ENCODE results near the gene RBM44.
"Not testable (repeated sequence)": the region's sequence is repeated elsewhere in the genome, so short reads cannot be mapped to it uniquely, and the experiment has no call there.

The RBM44 gene

DNA sequence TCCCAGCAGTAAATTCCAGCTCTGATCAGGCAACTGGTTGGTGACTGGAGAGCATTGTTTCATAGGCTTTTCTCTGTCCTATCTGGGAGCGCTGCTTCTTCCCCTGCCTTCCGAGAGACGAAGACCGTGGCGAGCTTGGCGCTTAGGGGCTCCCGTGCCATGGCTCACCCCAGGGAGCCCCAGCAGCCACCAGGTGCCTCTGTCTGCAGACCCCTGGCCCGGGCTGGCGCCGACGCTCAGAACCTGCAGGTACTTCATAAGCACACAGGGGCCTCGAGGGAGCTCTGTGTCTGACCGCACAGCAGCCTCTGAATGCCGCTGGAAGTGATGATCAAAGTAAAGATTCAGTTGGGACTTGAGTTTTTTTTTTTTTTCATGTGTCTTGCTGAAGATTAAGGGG, 19.1 kb upstream of the RBM44 start:
- DNase-seq: no peak

DNA sequence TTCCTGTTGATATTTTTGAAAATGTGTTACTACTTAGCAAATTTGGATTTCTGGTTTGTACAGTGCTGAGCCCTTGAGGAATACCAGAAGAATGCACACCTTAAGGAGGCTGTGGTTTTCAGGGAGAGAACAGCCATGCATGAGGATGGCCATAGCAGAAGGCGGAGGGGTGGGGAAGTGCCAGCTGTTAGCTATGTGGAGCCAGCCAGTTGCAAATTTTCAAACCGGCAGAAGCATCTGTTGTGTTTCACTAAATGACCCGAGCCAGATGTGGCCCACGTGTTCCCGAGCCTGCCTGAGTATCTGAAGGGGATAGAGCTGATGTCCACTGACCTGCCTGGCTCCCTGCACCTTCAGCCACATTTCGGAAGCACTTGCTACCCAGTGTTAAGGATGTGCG, 16.4 kb upstream of the RBM44 start:
- no peak for DNase-seq

DNA sequence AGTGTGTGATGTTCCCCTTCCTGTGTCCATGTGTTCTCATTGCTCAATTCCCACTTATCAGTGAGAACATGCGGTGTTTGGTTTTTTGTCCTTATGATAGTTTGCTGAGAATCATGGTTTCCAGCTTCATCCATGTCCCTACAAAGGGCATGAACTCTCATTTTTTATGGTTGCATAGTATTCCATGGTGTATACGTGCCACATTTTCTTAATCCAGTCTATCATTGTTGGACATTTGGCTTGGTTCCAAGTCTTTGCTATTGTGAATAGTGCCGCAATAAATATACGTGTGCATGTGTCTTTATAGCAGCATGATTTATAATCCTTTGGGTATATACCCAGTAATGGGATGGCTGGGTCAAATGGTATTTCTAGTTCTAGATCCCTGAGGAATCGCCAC, 14.9 kb upstream of the RBM44 start:
- not testable (repeated sequence) for DNase-seq

DNA sequence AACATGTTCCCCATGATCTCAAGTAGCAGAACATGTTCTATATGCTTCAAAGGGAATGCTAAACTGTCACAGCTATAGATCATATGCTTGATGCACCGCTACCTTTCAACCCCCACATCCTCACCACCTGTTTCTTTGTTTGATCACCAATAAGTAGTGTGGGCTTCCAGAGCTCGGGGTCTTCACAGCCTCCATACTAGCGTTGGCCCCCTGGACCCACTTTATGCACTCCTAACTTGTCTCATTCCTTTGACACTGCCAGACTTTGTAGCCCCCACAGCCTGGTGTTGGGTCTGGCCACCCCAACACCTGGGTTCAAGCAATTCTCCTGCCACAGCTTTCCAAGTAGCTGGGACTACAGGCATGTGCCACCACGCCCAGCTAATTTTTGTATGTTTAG, 11.6 kb upstream of the RBM44 start:
- no peak for DNase-seq

DNA sequence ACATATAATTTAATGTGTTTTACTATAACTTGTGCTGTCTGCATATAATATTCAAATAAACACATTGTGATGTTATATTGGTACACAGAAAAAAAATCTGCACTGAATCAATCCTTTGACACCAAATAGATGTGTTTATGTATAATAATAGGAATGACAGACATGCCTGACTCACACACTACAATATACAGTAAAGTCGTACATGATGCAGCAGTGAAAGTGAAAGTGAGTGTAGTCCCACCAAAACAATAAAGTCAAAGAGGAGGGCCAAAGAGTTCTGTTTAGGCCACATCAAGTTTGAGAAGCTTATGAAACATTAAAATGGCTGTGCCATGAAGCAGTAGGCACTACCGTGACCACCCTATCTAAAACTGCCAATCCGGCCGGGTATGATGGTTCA, 8.2 kb upstream of the RBM44 start:
- no peak for DNase-seq

DNA sequence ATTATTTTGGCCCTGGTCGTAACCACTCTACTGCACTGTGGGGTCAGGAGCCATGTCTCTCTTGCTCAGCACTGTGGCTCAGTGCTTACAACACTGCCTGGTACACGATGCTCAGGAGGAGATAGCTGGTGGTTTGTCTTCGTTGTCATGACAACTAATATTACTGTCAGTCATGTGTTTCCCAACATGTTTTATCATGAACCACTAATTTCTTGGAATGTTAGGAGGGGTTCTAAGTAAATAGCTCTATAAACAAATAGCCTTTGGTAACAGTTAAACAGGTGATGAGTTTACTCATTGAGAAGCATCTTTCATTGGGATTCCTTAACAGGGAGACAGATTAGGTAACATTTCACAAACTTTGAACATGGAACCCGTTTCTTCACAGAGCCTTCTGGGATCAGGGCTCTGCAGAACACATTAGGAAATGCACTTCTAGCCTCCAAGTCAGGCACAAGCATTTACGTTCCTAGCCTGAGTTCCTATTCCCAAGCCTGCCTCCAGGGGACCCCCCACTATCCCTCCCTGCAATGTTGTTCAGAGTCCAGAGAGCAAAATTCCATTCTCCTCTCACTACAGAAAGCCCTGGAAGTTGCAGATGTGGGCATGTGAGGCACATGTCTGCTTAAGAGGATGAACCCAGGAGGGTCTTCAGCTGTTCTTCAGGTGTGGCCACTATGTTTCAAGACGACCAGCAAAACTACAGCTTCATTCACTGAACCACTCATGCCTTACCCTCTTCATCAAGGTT, 6.4 kb upstream of the RBM44 start:
- DNase-seq: peak in 1 of 4 experiments; percentile 12

DNA sequence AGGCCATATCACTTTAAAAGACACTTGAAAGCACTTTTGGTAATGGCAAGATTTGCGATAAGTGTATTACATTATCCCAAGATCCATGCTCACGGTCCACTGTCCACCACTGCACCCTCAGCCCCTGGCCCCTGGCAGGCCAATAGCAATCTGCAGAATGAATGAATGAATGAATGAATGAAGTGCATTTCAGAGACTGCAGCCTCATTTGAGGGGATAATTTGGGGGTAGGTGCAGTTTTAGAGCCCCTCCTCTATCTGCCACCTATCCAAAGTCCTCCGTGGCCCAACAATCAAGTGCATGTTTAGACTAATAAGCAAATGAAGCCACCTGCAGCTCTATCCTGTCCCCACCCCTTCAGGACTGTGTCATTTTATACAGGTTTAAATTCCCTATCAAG, 1.3 kb upstream of the RBM44 start:
- no peak for DNase-seq

DNA sequence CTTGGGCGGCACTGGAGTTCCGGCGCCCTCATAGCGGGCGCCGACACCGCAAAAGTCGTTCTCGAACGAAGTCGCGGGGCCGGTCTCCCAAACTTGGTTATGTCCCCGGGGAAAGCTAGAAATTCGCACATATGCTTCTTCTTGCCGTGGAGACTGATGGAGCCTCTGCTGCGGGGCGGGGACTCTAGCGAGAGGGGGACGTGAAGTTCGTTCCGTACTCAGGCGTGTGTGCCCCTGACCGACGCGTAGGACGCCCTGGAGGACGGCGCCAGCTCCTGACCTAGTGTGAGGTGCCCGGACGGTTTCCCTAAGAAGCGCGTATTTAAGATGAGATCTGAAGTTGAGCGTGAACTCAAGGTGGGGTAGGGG, 465 bp downstream of the RBM44 start:
- DNase-seq: no peak

DNA sequence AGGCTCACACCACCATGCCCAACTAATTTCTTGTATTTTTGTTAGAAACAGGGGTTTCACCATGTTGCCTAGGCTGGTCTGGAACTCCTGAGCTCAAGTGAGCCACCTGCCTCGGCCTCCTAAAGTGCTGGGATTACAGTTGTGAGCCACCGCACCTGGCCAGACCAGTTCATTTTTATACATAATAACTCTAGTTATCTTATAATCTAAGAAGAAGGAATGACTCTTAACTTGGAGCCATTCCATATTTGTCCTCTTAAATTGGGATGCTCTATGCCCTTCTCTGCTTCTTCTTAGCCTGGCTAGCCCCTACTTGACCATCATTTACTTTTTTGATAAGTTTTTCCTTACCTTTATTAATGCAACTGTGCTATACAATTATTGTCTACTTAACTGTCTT, 2.9 kb downstream of the RBM44 start:
- no peak for DNase-seq

DNA sequence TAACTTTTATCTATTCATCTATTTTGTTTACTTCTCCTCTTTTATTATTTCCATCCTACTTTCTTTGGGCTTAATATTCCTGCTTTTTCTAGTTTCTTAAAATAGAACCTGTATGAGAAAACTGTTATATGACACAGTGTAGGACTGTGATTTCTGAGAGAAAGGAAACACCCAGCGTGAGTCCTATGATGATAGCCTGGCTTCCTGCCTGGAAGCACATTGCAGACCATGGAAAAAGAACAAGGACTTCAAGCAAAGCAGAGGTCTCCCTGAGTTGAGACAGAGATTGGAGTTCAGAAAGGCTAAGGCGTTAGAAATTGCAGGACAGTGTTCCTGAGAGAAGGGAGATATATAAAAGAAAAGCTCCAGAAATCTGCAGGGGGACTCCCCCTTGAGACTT, 7.8 kb downstream of the RBM44 start:
- DNase-seq: no peak

DNA sequence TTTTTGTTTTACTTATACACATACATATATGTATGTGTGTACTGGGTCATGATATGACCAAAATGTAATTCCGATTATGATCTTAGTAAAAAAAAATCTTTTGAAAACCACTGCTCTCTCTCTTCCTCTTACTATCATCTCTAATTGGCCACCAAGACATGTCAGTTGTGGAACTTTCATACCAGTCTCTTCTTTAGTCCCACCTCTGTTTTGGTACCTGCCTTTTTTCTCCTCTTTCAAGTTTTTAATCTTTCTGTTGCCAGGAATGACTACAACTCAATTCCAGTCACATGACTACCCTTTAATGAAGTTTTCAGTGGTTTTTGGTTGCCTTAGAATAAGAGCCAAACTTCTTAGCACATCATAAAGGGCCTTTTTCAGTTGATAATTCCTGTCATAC, 17.1 kb downstream of the RBM44 start:
- no peak for DNase-seq

DNA sequence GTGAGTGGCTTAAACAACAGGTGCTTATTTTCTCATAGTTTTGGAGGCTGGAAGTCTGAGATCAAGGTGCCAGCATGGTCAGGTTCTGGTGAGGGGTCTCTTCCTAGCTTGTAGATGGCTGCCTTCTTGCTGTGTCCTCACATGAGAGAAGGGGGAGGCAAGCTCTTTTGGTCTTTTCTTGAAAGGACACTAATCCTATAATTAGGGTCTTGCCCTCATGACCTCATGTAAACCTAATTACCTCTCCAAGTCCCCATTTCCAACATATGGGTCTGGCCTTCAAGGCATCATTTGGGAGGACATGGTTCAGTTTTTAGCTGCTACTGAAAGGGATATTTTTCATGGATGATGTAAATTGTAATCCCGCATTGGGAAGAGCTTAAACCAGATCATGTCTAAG, 18.0 kb downstream of the RBM44 start:
- DNase-seq: no peak

DNA sequence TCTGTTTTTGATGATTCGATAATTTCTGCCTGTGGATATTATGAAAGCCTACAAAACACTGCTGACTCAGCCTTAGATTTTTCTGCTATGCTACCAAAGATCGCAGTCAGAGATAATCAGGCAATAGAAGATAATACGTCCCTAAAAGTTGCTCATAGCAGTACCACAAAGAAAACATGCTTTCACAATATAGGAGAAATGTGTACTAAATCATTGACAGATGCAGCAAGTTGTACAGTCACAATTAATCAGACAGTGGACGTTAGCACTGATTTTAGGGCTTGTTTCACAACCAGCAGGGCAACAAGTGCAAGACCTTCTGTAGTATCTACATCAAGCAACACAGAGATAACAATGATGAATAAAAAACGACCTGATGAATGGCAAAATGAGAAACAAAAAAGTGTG, 19.5 kb downstream of the RBM44 start:
- peak in 2 of 4 experiments; percentile 51 for DNase-seq

DNA sequence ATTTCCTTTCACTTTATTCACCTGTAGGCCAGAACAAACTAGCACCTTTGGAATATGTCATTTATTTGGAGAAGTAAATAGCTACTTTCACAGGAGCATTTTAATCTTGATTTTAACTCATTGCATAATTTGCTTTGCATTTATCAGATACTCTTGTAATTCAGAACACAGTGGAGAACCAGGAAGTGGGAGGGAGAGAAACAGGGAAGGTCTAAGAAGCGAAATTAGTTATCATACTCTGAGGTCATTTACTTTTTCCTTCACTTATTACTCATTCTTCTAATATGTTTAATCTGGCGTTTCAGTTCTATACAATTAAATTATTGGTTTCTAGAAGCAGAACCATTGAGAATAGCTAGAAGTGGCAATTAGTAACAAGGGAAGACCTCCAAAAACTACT, 20.7 kb downstream of the RBM44 start:
- DNase-seq: peak; percentile 19 to 64 (median 49)

DNA sequence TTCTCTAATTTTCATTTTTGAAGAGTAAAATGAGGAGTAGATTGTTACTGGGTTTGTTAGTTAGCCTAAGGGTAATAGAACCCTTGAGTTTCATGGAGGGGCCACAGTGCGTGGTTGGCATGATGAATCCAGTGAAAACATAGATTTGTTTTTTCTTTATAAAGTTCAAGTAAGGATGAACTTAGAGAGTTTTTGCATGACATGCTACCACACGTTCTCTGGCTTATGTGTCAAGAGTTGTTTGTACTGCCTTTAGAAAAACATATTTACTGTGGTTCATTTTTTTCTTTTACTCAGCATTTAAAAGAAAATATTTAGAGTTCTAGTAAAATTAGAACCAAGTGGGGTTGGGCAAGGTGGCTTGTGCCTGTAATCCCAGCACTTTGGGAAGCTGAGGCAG, 21.8 kb downstream of the RBM44 start:
- no peak for DNase-seq

DNA sequence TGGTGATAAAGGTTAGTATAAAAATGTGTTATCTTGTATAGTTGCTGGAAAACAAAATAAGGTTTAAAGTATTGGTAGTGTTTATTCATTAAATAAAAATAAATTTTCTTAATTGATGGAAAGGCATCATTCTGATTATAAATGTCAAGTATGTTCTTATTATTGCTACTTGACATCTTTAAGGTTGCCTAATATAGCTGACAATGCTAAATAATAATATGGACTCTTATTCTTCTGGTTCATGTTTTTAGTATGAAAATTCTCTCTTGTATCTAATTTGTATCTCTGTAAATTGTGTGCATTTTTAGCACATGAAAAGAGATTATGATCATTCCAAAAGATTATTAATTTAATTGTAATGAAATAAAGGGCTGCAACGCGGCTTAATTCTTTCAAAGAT, 25.0 kb downstream of the RBM44 start:
- DNase-seq: no peak

DNA sequence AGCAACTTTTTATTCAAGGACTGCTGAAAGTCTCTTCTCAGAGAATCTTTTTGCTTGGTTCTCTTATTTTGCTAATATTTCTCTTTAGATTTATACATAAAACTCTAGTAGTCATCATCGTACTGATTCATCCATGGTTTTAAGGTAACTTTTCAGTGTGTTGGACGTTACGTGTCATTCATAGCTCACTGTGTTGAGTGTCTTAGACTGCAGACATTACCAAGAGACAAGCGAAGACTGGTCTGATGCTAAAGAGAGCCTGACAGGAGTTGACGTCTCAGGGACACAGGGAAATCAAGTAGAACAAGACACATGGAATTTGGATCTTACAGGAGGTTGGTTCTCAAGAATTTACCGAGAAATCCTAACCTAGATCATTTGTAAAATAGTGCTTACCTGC, 25.5 kb downstream of the RBM44 start:
- DNase-seq: no peak

DNA sequence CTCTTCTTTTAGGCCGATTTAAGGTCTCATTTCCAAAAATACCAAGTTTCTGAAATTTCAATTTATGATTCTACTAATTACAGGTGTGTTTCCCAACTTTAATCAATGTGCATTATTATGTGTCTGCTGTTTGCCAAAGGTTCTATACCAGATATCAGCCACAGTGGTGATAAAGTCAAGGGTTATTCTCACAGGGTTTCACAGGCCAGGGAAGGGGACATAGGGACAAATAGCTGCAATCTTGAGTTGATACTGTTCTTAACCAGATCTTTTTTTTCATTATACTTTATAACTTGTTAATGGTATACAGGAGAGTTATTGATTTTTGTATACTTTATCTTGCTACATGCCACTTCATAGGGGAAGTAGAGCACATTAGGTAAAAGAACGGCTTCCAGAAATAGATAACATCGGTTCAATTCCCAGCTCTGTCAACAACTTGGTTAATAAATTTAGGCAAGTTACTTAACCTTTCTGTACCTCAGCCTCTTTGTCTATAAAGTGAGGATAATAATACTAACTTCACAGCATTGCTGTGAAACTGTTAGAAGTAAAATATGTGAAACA, 28.9 kb downstream of the RBM44 start:
- DNase-seq: no peak

DNA sequence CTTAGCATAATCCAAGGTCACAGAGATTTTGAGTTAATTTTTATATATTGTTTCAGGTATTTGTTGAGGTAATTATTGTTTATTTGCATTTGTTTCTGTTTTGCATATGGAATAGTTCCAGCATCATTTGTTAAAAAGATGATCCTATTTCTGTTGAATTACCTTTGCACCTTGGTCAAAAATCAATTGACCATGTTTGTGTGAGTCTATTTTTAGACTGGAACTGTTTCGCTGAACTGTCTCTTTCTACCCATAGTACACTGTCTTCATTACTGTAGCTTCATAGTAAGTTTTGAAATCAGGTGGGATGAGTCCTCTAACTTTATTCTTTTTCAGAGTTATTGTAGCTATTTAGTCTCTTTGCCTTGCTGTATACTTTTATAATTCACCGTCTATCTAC, 31.9 kb downstream of the RBM44 start:
- DNase-seq: no peak

DNA sequence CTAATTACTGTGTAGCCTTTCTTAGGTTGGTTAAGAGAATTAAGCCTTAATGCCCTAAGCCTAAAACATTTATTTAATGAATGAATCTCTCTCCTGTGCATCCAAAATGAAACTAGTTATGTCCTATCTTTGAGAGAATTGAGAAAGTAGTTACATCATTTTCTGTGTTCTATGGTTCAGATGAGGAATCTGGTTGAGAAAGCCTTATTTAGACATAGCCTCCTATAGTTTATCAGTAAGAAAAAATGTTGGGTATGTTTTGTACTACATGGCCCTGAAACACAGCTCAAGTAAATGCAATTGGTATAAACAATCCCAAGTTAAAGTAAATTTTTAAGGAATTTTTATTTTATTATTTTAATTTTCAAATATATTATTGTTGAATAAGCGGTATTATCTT, 35.0 kb downstream of the RBM44 start:
- no peak for DNase-seq

DNA sequence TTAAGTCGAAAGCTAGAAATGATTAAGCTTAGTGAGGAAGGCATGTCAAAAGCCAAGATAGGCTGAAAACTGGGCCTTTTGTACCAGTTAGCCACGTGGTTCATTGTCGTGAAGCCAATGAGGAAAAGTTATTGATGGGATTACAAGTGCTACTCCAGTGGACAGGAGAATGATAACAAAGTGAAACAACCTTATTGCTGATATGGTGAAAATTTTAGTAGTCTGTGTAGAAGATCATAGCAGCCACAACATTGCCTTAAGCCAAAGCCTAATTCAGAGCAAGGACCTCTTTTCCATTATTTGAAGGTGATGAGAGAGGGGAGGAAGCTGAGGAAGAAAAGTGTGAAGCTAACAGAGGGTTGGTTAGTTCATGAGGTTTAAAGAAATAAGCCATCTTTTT, 36.8 kb downstream of the RBM44 start:
- DNase-seq: no peak

DNA sequence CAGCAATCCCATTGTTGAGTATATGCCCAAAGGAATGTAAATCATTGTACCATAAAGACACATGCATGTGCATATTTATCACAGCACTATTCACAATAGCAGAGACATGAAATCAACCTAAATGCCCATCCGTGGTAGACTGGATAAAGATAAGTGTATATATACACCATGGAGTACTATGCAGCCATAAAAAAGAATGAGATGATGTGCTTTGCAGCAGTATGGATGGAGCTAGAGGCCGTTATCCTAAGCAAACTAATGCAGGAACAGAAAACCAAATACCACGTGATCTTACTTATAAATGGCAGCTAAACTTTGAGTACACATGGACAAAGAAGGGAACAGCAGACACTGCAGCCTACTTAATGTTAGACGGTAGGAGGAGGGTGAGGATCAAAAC, 42.5 kb downstream of the RBM44 start:
- no peak for DNase-seq

DNA sequence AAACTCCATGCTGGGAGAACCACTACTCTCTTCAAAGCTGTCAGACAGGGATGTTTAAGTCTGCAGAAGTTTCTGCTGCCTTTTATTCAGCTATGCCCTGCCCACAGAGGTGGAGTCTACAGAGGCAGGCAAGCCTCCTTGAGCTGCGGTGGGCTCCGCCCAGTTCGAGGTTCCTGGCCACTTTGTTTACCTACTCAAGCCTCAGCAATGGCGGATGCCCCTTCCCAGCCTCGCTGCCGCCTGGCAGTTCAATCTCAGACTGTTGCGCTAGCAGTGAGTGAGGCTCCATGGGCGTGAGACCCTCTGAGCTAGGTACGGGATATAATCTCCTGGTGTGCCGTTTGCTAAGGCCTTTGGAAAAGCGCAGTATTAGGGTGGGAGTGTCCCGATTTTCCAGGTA, 50.4 kb downstream of the RBM44 start:
- DNase-seq: not testable (repeated sequence)

DNA sequence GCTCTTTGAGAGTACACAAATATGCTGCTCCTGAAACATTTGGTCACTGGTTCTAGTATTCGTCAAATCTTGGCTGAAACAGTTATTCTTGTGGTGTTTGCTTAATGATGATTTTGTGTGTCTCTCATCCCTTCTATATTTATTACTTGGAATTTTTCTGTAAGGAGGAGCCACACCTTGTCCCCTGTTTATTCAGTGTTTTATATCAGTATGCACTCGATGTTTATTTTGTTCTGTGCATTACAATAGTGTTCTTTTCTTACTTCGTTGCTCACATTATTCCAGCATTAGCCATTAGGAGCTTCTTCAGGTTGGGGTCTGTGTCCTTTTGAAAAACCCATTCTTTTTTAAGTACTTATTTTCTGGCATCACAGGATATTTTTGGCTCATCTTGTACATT, 55.7 kb downstream of the RBM44 start:
- no peak for DNase-seq

DNA sequence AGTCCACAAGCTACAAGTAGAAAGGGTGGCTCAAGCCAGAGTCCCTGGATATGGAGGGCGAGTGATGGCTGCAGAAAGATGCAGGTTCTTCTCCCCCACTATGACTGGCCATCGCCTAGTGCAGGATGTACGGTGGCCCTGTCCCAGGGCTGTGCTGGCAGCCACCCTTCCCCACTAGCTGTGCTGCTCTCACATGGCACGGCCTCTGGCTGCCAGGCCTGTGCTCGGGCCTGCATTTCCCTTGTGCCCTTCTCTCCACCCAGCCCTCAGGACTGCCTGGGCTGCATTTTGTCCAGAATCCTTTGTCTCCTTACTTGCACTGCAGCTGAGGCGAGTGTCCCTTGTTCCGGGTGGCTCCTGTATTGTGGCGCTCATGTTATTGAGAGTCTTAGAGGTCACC, 59.2 kb downstream of the RBM44 start:
- DNase-seq: no peak

All from suppressor macrophage (primary cell).